Liver (tissue), 3 donors: ENCODE data around the gene TARS1.

Source experiments
- EGR1 ChIP-seq, 2 donors: IDR thresholded peaks; 2 replicates each; pipeline ENCODE4 v1.6.1; 2016 to 2018; ENCODE audit warnings: antibody characterized with exemption in 2 of 2, low read depth in 2 of 2
- FOXA1 ChIP-seq: IDR thresholded peaks from 2 replicates; pipeline ENCODE4 v1.6.1; 2016; ENCODE audit warnings: antibody characterized with exemption
- GABPA ChIP-seq, 2 donors: IDR thresholded peaks in 1 of 2; conservative IDR thresholded peaks in 1 of 2; 2 replicates each; pipeline ENCODE4 v1.6.1; 2016; ENCODE audit warnings: antibody characterized with exemption in 2 of 2, mild to moderate bottlenecking in 1 of 2, moderate library complexity in 1 of 2
- HNF4G ChIP-seq: IDR thresholded peaks from 2 replicates; pipeline ENCODE4 v1.6.1; 2016; ENCODE audit warnings: antibody characterized with exemption
- RAD21 ChIP-seq, 2 donors: IDR thresholded peaks; 2 replicates each; pipeline ENCODE4 v1.6.1; 2016; ENCODE audit warnings: antibody characterized with exemption in 2 of 2, mild to moderate bottlenecking in 2 of 2
- YY1 ChIP-seq: IDR thresholded peaks from 2 replicates; pipeline ENCODE4 v1.6.1; 2016; ENCODE audit warnings: antibody characterized with exemption, mild to moderate bottlenecking
- TF ChIP-seq, protein P1 (sequence below): IDR thresholded peaks from 2 replicates; pipeline ENCODE4 v1.6.1; 2016; ENCODE audit warnings: antibody characterized with exemption, mild to moderate bottlenecking
- TF ChIP-seq, protein P2 (sequence below): fragments of 150-350 bp; IDR thresholded peaks from 2 replicates; pipeline ENCODE4 v1.5.1; 2017; ENCODE audit warnings: improper control_type of control experiment, low read depth, low read length; ENCODE audit not compliant: missing input control
- TF ChIP-seq, protein P3 (sequence below): IDR thresholded peaks from 2 replicates; pipeline ENCODE4 v1.6.1; 2016; ENCODE audit warnings: antibody characterized with exemption
- TF ChIP-seq, protein P4 (sequence below): IDR thresholded peaks from 2 replicates; pipeline ENCODE4 v1.6.1; 2016; ENCODE audit warnings: antibody characterized with exemption
- donor health status: healthy.
- donor health status: healthy.

DNA sequence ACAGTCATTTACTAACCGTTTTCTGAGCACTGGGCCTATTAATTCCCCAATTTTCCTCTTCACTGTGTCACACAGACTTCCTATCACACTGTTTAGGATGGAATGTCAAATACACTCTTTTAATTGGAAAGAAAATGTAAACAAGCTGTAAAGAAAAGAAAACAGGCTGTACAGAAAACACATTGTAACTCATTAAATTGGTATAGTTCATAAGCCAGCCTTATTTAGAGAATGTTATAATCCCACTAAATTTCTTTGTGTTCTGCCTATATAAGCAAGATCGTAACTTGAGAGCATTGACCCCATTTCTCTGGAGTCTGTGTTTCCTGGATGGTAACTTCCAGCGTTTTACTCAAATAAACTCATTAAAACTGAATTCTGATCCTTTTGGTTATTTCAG, 46.5 kb downstream of the TARS1 start:
- TF ChIP-seq, protein P1, sequence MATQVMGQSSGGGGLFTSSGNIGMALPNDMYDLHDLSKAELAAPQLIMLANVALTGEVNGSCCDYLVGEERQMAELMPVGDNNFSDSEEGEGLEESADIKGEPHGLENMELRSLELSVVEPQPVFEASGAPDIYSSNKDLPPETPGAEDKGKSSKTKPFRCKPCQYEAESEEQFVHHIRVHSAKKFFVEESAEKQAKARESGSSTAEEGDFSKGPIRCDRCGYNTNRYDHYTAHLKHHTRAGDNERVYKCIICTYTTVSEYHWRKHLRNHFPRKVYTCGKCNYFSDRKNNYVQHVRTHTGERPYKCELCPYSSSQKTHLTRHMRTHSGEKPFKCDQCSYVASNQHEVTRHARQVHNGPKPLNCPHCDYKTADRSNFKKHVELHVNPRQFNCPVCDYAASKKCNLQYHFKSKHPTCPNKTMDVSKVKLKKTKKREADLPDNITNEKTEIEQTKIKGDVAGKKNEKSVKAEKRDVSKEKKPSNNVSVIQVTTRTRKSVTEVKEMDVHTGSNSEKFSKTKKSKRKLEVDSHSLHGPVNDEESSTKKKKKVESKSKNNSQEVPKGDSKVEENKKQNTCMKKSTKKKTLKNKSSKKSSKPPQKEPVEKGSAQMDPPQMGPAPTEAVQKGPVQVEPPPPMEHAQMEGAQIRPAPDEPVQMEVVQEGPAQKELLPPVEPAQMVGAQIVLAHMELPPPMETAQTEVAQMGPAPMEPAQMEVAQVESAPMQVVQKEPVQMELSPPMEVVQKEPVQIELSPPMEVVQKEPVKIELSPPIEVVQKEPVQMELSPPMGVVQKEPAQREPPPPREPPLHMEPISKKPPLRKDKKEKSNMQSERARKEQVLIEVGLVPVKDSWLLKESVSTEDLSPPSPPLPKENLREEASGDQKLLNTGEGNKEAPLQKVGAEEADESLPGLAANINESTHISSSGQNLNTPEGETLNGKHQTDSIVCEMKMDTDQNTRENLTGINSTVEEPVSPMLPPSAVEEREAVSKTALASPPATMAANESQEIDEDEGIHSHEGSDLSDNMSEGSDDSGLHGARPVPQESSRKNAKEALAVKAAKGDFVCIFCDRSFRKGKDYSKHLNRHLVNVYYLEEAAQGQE, result peak; percentile 25
- TF ChIP-seq, protein P2, sequence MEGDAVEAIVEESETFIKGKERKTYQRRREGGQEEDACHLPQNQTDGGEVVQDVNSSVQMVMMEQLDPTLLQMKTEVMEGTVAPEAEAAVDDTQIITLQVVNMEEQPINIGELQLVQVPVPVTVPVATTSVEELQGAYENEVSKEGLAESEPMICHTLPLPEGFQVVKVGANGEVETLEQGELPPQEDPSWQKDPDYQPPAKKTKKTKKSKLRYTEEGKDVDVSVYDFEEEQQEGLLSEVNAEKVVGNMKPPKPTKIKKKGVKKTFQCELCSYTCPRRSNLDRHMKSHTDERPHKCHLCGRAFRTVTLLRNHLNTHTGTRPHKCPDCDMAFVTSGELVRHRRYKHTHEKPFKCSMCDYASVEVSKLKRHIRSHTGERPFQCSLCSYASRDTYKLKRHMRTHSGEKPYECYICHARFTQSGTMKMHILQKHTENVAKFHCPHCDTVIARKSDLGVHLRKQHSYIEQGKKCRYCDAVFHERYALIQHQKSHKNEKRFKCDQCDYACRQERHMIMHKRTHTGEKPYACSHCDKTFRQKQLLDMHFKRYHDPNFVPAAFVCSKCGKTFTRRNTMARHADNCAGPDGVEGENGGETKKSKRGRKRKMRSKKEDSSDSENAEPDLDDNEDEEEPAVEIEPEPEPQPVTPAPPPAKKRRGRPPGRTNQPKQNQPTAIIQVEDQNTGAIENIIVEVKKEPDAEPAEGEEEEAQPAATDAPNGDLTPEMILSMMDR, result no peak
- TF ChIP-seq EGR1 (IDR thresholded peaks at IDR 0.05; ENCODE audit: low read depth in 2 of 2) (no peak), RAD21 (IDR thresholded peaks at IDR 0.05) (no peak), FOXA1 (no peak), GABPA (IDR thresholded peaks at IDR 0.05 in 1 of 2, conservative IDR thresholded peaks at IDR 0.05 in 1 of 2) (no peak), HNF4G (no peak), YY1 (no peak)
- TF ChIP-seq, protein P3, sequence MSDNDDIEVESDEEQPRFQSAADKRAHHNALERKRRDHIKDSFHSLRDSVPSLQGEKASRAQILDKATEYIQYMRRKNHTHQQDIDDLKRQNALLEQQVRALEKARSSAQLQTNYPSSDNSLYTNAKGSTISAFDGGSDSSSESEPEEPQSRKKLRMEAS, result no peak
- TF ChIP-seq, protein P4, sequence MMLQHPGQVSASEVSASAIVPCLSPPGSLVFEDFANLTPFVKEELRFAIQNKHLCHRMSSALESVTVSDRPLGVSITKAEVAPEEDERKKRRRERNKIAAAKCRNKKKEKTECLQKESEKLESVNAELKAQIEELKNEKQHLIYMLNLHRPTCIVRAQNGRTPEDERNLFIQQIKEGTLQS, result no peak
